ENCODE data around the gene PROM1. TPM values are rescaled to one million over a fixed set of nuclear protein-coding genes. Genes with fewer than 3 reads are reported as not detected.

Gene PROM1
- polyA plus RNA-seq, 3 donors = 0.33 to 7.1 TPM; not detected in 1

Other genes starting within 250 kb of the PROM1 start
- 1 to 10 TPM in 1 of 3 donors, under 1 TPM in 1, not detected in 1; 0.09 to 1.6 TPM for gene FGFBP1, start 145.3 kb downstream of the PROM1 start, polyA plus RNA-seq
- 10 to 100 TPM in 2 of 3 donors, under 1 TPM in 1; 0.20 to 38.1 (median 27.4) TPM for gene FGFBP2, start 120.8 kb downstream of the PROM1 start, polyA plus RNA-seq
- gene TAPT1, start 142.4 kb upstream of the PROM1 start, polyA plus RNA-seq = 10 to 100 TPM in 2 of 3 donors, 1 to 10 TPM in 1; 8.9 to 17.0 (median 12.8) TPM

All from adipose tissue (tissue), 3 donors.